Activated CD8-positive, alpha-beta memory T cell treated with anti-CD3 and anti-CD28 coated beads for 36 hours (primary cell): ENCODE measurements around the gene AKAP6. TPM values are rescaled to one million over a fixed set of nuclear protein-coding genes. Genes with fewer than 3 reads are reported as not detected.

Experiments used
- CTCF ChIA-PET: fragments of 350-600 bp; sonication (Branson Sonifier 250); formaldehyde crosslinking; loops from one replicate; lab custom pipeline; 2021; ENCODE audit warnings: antibody characterized with exemption; lab: Charles Lee
- POLR2A ChIA-PET: fragments of 350-600 bp; sonication (Branson Sonifier 250); formaldehyde crosslinking; loops from one replicate; lab custom pipeline; 2021; ENCODE audit warnings: antibody characterized with exemption; lab: Charles Lee
- total RNA-seq, 2 experiments: library from RNA; stranded (reverse); gene quantifications; one replicate each; pipeline ENCODE4 v1.2.3, GENCODE V29; 2021

The AKAP6 gene
- total RNA-seq, 2 experiments from 2014 or later, result 0.65 to 1.3 TPM

GRCh38 chr14:32622742-32623141 is 293.6 kb downstream of the AKAP6 start:
- CTCF ChIA-PET, result no interaction called here
- POLR2A ChIA-PET, result no interaction called here

DNA sequence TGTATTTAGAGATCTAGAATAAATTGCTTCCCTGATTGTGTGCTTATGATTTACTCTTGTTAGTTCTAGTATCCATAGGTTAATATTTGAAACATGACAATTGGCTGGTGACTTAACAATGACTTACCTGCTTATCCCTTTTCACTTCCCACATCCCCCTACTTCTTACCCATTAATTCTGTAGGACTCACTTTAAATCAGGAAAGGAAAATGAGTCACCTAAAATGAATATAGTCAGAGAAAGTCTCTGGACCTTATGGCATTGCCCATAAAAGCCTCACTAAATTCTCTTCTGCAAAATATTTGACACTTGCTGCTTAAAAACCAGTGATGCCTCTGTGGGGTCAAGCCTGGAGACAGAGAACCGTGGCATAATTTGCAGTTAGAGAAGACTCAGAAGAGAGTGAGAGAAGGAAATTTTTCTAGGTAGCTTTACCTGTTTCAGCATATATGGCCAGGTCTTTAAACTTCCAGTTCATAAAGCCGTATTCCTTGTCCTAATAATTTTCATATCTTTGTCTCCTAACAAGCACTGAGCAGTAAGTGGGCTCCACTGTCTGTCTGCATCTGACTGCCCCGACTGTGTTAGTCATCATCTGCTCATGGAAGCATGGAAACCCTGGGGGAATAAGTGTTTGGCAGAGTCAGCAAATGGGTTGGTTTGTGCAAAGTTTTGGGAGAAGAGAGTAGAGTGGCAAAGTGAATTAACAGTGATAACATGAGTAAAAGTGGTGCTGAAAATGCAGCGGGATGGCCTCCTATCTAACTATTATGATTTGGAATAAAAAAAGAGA is 294.4 kb downstream of the AKAP6 start:
- ChIA-PET CTCF (no interaction called here), POLR2A (no interaction called here)

- POLR2A ChIA-PET, result no interaction called here
- CTCF ChIA-PET, result interaction anchor here (0.5 kb wide), 1 partner anchor 10 kb away, joined by 3 read pairs; no protein-coding TSS in a partner anchor
Measured at GRCh38 chr14:32625211-32625610, 296.1 kb downstream of the AKAP6 start.

DNA sequence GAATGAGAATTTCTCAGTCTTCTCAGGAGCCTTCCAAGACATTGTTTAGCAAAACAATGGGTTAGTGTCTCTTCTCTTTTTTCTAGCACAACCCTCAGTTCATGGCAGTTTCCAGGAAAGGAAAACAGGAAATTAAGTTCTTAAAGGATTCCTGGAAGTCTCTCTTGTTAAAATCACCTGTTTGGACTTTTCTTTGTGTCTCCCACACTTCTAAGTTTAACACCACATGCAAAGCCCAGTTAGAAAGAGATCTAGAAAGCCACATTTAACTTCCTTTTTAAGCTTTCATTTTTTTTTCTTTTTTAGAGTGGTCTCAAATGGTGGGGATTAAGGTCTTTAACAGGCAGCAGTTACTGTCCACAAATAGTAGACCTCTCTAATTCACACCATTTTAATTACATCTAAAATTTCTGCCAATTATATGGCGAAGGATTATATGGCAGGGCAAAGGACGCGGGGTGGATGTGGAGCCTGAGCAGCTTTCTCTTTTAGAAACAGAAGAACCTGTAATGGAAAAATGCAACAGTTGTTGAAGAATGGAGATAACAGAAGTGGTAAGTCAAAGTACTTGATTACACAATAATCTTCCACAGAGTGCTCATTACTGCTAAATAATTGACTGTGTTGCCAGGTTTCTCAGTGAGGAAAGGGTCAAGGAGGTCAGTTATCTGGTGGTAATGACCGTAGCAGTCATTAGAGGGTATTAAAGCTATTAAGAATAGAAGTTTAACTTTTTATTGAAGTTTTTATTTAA is 298.6 kb downstream of the AKAP6 start:
- CTCF ChIA-PET, result no interaction called here
- POLR2A ChIA-PET, result no interaction called here

GRCh38 chr14:32629236-32629635 is 300.1 kb downstream of the AKAP6 start:
- CTCF ChIA-PET, result interaction anchor here (0.7 kb wide), 1 partner anchor 1552 kb away, joined by 4 read pairs; no protein-coding TSS in a partner anchor
- POLR2A ChIA-PET, result no interaction called here

- POLR2A ChIA-PET, result no interaction called here
Measured at GRCh38 chr14:32630701-32631100, 301.6 kb downstream of the AKAP6 start.

DNA sequence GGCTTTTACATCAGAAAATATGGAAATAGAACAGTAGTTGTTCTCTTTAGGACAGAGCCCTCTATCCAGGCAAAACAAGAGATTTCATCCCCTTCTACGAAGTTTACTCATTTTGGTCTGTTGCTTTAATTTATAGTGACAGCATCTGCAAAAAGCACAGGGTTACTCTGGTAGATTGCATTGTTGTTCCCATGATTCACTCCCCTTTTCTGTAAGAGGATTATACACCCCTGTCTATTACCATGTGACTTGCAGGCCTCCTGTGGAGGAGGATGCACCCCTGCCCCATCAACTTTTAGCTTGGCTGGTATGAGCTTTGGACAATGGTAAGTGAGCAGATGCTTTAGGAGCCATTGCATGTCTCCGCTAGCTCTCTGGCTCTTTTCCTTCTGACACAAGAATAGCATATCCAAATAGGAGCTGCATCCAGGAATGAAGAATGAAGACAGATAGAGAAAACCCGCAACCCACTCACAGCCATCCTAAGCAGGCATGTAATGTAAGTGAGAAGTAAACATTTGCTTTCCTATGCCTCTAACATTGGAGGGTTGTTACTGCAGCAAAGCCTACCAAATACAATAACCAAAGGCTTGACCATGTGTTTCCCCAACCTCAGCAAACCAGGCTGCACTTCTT is 304.2 kb downstream of the AKAP6 start:
- ChIA-PET POLR2A (no interaction called here), CTCF (no interaction called here)

More at GRCh38 chr14:32630701-32631100, 301.6 kb downstream of the AKAP6 start:
- CTCF ChIA-PET, result no interaction called here

DNA sequence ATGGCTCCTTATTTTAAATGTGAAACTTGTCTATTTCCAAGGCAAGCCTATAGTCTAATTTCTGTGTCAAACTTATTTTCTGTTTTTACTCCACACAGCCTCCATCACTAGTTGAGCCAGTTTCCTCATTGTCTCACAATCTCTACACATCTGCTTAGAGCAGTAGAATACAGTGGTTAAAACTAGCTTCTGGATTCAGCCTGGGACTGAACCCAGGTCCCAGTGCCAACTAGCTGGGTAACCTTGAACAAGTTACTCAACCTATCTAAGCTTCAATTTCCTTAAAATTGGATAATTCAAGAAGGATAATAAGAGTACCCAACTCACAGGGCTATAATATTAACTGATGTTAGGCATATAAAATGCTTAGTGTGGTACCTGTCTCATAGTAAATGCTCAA is 304.8 kb downstream of the AKAP6 start:
- ChIA-PET CTCF (no interaction called here), POLR2A (no interaction called here)

- POLR2A ChIA-PET, result no interaction called here
- CTCF ChIA-PET, result no interaction called here
Measured at GRCh38 chr14:32635061-32635719, 306.1 kb downstream of the AKAP6 start.

- ChIA-PET CTCF (no interaction called here), POLR2A (no interaction called here)
Measured at GRCh38 chr14:32637582-32637981, 308.5 kb downstream of the AKAP6 start.

DNA sequence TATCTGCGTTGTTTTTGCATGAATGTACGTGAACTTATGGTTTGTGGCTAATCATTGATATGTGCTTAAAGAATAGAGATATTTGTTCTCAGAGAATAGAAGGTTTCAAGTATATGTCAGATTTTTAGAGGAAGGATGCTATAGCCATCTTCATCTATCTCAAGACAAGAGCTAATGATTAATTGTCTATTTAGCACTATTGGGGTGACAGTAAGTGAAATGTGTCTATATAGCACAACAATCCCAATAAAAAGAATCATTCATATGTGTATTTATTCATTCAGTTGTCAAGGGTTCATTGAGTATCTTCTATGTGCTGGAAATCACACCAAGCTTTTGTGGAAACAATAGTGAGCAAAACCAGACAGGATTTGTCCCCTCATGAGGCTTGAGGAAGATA is 310.1 kb downstream of the AKAP6 start:
- ChIA-PET POLR2A (no interaction called here), CTCF (no interaction called here)

DNA sequence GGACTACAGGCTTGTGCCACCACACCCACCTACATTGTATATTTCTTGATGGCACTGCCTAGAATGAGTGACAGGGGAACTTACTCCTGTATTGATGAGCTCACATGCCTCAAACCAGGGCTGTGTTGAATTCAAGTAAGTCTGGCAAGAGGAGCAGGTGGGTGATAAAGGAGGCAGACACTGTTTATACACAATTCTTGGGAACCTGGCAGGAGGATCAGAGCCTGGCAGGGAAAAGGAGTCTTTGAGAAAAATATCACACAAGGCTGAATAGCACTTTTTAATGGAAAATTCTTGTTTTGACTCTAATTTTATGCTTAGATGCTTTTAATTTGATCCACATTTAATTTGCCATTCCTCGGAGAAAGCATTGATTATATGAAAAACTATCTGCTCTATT is 316.5 kb downstream of the AKAP6 start:
- POLR2A ChIA-PET, result no interaction called here
- CTCF ChIA-PET, result no interaction called here

DNA sequence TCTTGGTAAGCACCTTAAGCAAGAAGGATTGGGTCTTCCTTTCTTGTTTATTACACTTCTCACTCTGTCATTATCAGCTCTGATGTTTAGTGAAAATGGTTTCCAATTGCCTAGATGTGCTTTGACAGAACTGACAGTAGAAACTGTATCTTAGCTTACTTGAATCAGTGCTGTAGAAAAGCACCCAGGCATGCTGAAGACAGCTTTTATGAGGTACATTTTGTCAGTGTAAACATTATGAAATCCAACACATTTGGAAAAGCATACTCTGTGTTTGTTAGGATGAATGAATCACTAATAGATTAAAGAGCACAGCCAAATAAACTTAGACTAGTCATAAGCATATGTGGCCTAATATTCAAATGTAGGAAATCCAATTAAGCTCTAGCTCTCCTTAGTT is 319.3 kb downstream of the AKAP6 start:
- POLR2A ChIA-PET, result no interaction called here
- CTCF ChIA-PET, result no interaction called here

DNA sequence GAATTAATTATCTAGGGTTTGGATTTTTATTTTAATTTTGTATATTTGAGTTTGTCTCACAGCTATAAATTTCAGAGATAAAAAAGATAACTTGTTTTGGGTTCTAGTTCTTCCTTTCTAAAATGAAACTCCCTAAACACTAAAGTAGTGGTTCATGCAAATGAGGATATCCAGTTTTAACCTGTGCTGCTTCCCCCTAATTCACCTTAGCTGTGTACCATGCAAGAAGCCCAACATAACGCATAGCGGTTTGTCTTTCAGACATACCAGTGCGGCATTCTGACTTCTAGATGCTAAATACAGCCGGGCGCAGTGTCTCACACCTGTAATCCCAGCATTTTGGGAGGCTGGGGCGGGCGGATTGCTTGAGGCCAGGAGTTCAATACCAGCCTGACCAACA is 320.9 kb downstream of the AKAP6 start:
- POLR2A ChIA-PET, result no interaction called here
- CTCF ChIA-PET, result no interaction called here

GRCh38 chr14:32650665-32651064 is 321.6 kb downstream of the AKAP6 start:
- ChIA-PET CTCF (no interaction called here), POLR2A (no interaction called here)

DNA sequence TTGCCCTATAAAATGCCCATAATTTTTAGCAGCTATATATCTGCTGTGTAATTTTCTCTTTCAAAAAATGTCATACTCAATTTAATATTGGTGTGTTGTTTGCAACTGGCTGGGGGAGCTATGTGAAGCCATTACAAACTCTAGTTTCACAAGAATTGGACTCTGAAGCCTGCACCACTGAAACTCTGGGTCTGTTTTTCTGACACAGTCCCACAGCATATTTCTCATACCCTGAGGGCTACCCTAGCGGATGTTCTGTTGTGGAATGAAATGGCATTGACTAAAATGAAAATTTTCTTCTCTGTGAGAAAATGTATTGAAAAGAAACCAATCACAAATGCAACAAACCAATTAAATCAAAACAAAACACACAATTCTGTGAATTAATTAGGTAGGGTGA is 325.0 kb downstream of the AKAP6 start:
- POLR2A ChIA-PET, result no interaction called here
- CTCF ChIA-PET, result no interaction called here

DNA sequence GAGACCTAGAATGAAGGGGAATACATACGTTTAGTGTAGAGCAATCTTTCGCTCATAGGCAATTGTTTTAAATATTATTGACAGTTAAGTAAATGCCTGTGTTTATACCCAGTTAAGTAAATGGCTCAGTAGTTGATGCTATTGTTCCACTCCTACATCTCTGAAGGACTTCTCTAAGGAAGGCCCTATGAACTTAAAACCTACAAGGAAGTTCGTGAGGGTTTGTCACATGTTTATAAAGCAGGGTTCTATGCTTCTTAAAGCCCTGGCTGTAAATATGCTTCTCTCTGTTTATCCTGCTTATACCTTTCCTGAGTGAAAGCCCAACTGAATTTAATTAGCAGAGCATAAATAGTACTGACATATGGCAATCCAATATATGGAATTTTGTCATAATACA is 327.5 kb downstream of the AKAP6 start:
- POLR2A ChIA-PET, result no interaction called here
- CTCF ChIA-PET, result no interaction called here

DNA sequence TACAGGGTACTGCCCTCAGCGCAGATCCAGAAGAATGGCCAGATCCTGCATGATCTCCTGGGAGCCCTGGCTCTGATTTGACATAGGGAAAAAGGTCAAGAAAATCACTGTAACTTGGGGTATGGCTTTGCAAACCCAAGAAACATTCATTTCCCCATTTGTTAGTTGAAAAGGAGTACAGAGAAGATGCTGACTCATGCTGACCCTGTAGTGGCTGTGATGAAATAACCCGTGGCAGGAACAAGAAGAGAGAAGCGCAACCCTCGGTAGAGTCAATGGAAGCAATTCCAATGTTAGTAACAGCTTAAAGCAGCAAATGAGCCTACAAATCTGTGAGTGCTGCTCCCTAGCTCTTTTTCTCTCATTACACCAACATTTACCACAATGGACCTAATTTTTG is 328.0 kb downstream of the AKAP6 start:
- ChIA-PET CTCF (no interaction called here), POLR2A (no interaction called here)

GRCh38 chr14:32661216-32661615 is 332.1 kb downstream of the AKAP6 start:
- CTCF ChIA-PET, result no interaction called here
- POLR2A ChIA-PET, result no interaction called here

DNA sequence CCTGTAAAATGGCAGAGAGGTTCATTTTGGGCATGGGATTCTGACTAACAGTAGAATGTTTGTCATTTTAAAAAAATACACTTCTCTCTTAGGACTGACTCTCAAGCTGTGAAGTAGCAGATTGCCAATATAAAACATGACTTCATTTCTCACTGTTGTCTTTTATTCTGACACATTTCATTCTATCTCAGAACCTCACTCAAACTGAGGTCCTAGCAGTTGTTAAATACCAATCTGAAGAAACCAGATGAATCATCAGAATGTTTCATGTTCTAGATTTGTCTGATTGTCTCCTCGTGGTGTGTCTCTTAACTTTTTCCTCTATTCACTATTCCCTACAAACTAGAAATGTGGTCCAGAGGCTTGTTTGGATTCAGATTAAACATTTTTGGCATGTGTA is 333.1 kb downstream of the AKAP6 start:
- ChIA-PET CTCF (no interaction called here), POLR2A (no interaction called here)
